A549 (cell line): ENCODE data around the gene SAP130.

Experiments
- EP300 ChIP-seq, 2 experiments: fragments of >200 bp; sonication (Bioruptor Twin); formaldehyde crosslinking; IDR thresholded peaks; 2 replicates in 1 of 2; 3 replicates in 1 of 2; pipeline ENCODE4 v1.6.1; 2016 to 2017
- MYC ChIP-seq: IDR thresholded peaks from 2 replicates; pipeline ENCODE4 v1.6.1; 2012; ENCODE audit warnings: mild to moderate bottlenecking, inconsistent platforms, low read length, improper control_type of control experiment, borderline replicate concordance
- NR3C1 ChIP-seq: fragments of >200 bp; sonication (Bioruptor Twin); formaldehyde crosslinking; IDR thresholded peaks from 3 replicates; pipeline ENCODE4 v1.6.1; 2017
- POLR2A ChIP-seq: IDR thresholded peaks from 2 replicates; pipeline ENCODE4 v1.6.1; 2012; ENCODE audit warnings: mild to moderate bottlenecking, low read length
- RAD21 ChIP-seq, 2 experiments: fragments of >200 bp in 1 of 2; sonication (Bioruptor Twin) in 1 of 2; formaldehyde crosslinking in 1 of 2; IDR thresholded peaks in 1 of 2; conservative IDR thresholded peaks in 1 of 2; 2 replicates in 1 of 2; 3 replicates in 1 of 2; pipeline ENCODE4 v1.6.1; 2012 to 2018; ENCODE audit warnings: inconsistent platforms in 1 of 2
- ZFP36 ChIP-seq: fragments of 450-650 bp; IDR thresholded peaks from 2 replicates; pipeline ENCODE4 v1.6.1; 2014; ENCODE audit warnings: borderline replicate concordance; ENCODE audit not compliant: partially characterized antibody
- ZSCAN20 ChIP-seq: fragments of 250-450 bp; sonication (Bioruptor Pico); IDR thresholded peaks from 2 replicates; pipeline ENCODE4 v1.8.0; 2022; ENCODE audit warnings: mild to moderate bottlenecking, moderate library complexity
- TF ChIP-seq, protein P1 (sequence below): fragments of >200 bp; sonication (Bioruptor Twin); formaldehyde crosslinking; IDR thresholded peaks from 3 replicates; pipeline ENCODE4 v1.5.1; 2016

DNA sequence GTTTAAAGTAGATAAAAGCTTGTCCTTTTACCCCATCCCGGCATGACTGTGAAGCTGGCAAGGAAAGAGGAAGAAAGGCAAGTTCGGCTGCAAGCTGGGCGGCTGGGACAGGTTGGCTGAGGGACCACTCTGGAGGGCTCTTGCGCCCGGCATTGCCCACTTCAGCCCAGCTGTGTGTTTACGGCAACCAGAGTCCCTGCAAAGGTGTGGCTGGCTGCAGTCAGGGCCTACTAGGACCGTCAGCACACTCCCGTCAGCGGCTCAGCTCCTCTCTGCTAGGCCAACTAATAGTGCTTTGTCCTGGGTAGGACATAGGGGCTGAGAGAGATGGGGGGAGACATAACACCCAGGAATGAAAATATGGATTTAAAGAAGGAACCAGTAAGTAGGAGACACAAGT is 11.7 kb upstream of the SAP130 start:
- TF ChIP-seq NR3C1, result no peak
- TF ChIP-seq, protein P1, sequence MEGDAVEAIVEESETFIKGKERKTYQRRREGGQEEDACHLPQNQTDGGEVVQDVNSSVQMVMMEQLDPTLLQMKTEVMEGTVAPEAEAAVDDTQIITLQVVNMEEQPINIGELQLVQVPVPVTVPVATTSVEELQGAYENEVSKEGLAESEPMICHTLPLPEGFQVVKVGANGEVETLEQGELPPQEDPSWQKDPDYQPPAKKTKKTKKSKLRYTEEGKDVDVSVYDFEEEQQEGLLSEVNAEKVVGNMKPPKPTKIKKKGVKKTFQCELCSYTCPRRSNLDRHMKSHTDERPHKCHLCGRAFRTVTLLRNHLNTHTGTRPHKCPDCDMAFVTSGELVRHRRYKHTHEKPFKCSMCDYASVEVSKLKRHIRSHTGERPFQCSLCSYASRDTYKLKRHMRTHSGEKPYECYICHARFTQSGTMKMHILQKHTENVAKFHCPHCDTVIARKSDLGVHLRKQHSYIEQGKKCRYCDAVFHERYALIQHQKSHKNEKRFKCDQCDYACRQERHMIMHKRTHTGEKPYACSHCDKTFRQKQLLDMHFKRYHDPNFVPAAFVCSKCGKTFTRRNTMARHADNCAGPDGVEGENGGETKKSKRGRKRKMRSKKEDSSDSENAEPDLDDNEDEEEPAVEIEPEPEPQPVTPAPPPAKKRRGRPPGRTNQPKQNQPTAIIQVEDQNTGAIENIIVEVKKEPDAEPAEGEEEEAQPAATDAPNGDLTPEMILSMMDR, result no peak
- TF ChIP-seq ZFP36, result no peak
- no peak for TF ChIP-seq MYC
- TF ChIP-seq ZSCAN20 (CRISPR knock-in tag), result no peak
- TF ChIP-seq POLR2A, result no peak
- no peak for TF ChIP-seq RAD21 (conservative IDR thresholded peaks at IDR 0.05 in 1 of 2, IDR thresholded peaks at IDR 0.05 in 1 of 2)
- no peak for TF ChIP-seq EP300 (IDR thresholded peaks at IDR 0.05)
